Neural progenitor cell (in vitro differentiated cells): ENCODE data around the gene WDR27. TPM values are rescaled to one million over a fixed set of nuclear protein-coding genes. Genes with fewer than 3 reads are reported as not detected.
A peak's percentile ranks its signal among the peaks of the same experiment; 100 is the strongest.
"Not testable (repeated sequence)": the region's sequence is repeated elsewhere in the genome, so short reads cannot be mapped to it uniquely, and the experiment has no call there.

Experiments used
- DNase-seq: peaks from one replicate; pipeline ENCODE4 v3.0.0-alpha.2; 2016; ENCODE audit warnings: low spot score
- H2AFZ ChIP-seq: fragments of 200-600 bp; sonication (generic); replicated peaks from 2 replicates; pipeline ENCODE4 v1.6.1; 2016; ENCODE audit warnings: antibody characterized with exemption
- H3F3A ChIP-seq: fragments of 200-600 bp; sonication (generic); 2 replicates; pipeline ENCODE4 v1.6.1; 2016; ENCODE audit warnings: antibody characterized with exemption, low read depth
- H3K27ac ChIP-seq: fragments of 200-600 bp; sonication (generic); 2 replicates; pipeline ENCODE4 v1.5.1; 2016; ENCODE audit warnings: mild to moderate bottlenecking
- H3K27me3 ChIP-seq: fragments of 200-600 bp; sonication (generic); 2 replicates; pipeline ENCODE4 v1.6.1; 2016; ENCODE audit warnings: mild to moderate bottlenecking, moderate library complexity
- H3K36me3 ChIP-seq: fragments of 200-600 bp; sonication (generic); 2 replicates; pipeline ENCODE4 v1.5.1; 2016
- H3K4me1 ChIP-seq: fragments of 200-600 bp; sonication (generic); 2 replicates; pipeline ENCODE4 v1.6.1; 2016; ENCODE audit warnings: mixed run types
- H3K4me2 ChIP-seq: fragments of 200-600 bp; sonication (generic); 2 replicates; pipeline ENCODE4 v1.6.1; 2016
- H3K4me3 ChIP-seq: fragments of 200-600 bp; sonication (generic); 2 replicates; pipeline ENCODE4 v1.5.1; 2016
- H3K79me2 ChIP-seq: fragments of 200-600 bp; sonication (generic); 2 replicates; pipeline ENCODE4 v1.6.1; 2016; ENCODE audit warnings: low read depth
- H3K9ac ChIP-seq: fragments of 200-600 bp; sonication (generic); 2 replicates; pipeline ENCODE4 v1.6.1; 2016
- H3K9me3 ChIP-seq: fragments of 200-600 bp; sonication (generic); 2 replicates; pipeline ENCODE4 v1.5.1; 2016; ENCODE audit warnings: low read depth
- H4K20me1 ChIP-seq: fragments of 200-600 bp; sonication (generic); 2 replicates; pipeline ENCODE4 v1.6.1; 2016; ENCODE audit warnings: low read depth
- H3K27ac Mint-ChIP-seq: 3 replicates; pipeline ENCODE4 v1.8.0; 2021; ENCODE audit warnings: mixed read lengths
- H3K27me3 Mint-ChIP-seq: 2 replicates; pipeline ENCODE4 v1.8.0; 2022; ENCODE audit warnings: low read depth, mild to moderate bottlenecking, inconsistent platforms, moderate library complexity, mixed read lengths; ENCODE audit not compliant: insufficient read depth
- H3K36me3 Mint-ChIP-seq: 3 replicates; pipeline ENCODE4 v1.8.0; 2021; ENCODE audit warnings: mixed read lengths
- H3K4me1 Mint-ChIP-seq: 3 replicates; pipeline ENCODE4 v1.8.0; 2021; ENCODE audit warnings: mixed read lengths
- H3K4me3 Mint-ChIP-seq: 3 replicates; pipeline ENCODE4 v1.8.0; 2021; ENCODE audit warnings: mild to moderate bottlenecking, moderate library complexity, mixed read lengths
- H3K9me3 Mint-ChIP-seq: 3 replicates; pipeline ENCODE4 v1.8.0; 2020; ENCODE audit warnings: mixed read lengths
- CTCF ChIP-seq: fragments of 200-600 bp; sonication (generic); IDR thresholded peaks from 2 replicates; pipeline ENCODE4 v1.5.1; 2017; ENCODE audit warnings: antibody characterized with exemption, mild to moderate bottlenecking
- EZH2 ChIP-seq: fragments of 200-600 bp; sonication (generic); IDR thresholded peaks from 2 replicates; pipeline ENCODE4 v1.6.1; 2017; ENCODE audit warnings: antibody characterized with exemption, mild to moderate bottlenecking, moderate library complexity
- EZH2phosphoT487 ChIP-seq: fragments of 200-600 bp; sonication (generic); IDR thresholded peaks from 2 replicates; pipeline ENCODE4 v1.6.1; 2017; ENCODE audit warnings: antibody characterized with exemption
- total RNA-seq: library from RNA; depleted of rRNA; stranded (reverse); fragments of >200 nt; gene quantifications from 2 replicates; pipeline ENCODE4 v1.2.3, GENCODE V29; 2015; ENCODE audit warnings: low replicate concordance

WDR27 gene
- total RNA-seq, 1 donor from 2014 or later = 69.0 TPM

- Histone ChIP-seq H3K27ac (no peak overlapping the region), H3K36me3 (no peaks in the 10 kb centered on the region), H3F3A (peaks cover 25% of the 10 kb centered on the region), H3K27me3 (no peaks in the 10 kb centered on the region), H3K4me3 (no peak overlapping the region), H3K79me2 (no peaks in the 10 kb centered on the region), H3K9ac (no peak overlapping the region), H3K9me3 (no peaks in the 10 kb centered on the region), H2AFZ (no peak overlapping the region), H4K20me1 (no peaks in the 10 kb centered on the region), H3K4me2 (no peak overlapping the region), H3K4me1 (peaks cover 20% of the 10 kb centered on the region)
- peaks cover 3% of the 10 kb centered on the region for H3K27me3 Mint-ChIP-seq
- peaks cover 25% of the 10 kb centered on the region for H3K36me3 Mint-ChIP-seq
- peaks cover 8% of the 10 kb centered on the region for H3K9me3 Mint-ChIP-seq
- TF ChIP-seq CTCF (no peak), EZH2 (no peak), EZH2phosphoT487 (no peak)
- peaks cover 33% of the 10 kb centered on the region for H3K4me1 Mint-ChIP-seq
- H3K4me3 Mint-ChIP-seq = no peak overlapping the region
- DNase-seq = no peak
- H3K27ac Mint-ChIP-seq = peak overlapping the region; percentile 23
Measured at GRCh38 chr6:169617562-169617961, 84.3 kb downstream of the WDR27 start.

GRCh38 chr6:169608609-169609008 lies 93.2 kb downstream of the WDR27 start:
- not testable (repeated sequence) for H3K4me1 ChIP-seq, H3K27me3 Mint-ChIP-seq

GRCh38 chr6:169604076-169604475 lies 97.8 kb downstream of the WDR27 start:
- Histone ChIP-seq H3K9ac (no peak overlapping the region), H3K36me3 (peaks cover 5% of the 10 kb centered on the region), H3F3A (no peaks in the 10 kb centered on the region), H2AFZ (no peak overlapping the region), H3K27ac (no peak overlapping the region), H3K9me3 (no peaks in the 10 kb centered on the region), H4K20me1 (no peaks in the 10 kb centered on the region), H3K27me3 (no peaks in the 10 kb centered on the region), H3K4me2 (no peak overlapping the region), H3K4me1 (no peaks in the 10 kb centered on the region), H3K4me3 (no peak overlapping the region), H3K79me2 (no peaks in the 10 kb centered on the region)
- Mint-ChIP-seq H3K4me1 (no peaks in the 10 kb centered on the region), H3K27ac (no peak overlapping the region), H3K27me3 (peaks cover 4% of the 10 kb centered on the region), H3K4me3 (no peak overlapping the region), H3K9me3 (peaks cover 13% of the 10 kb centered on the region), H3K36me3 (peaks cover 35% of the 10 kb centered on the region)
- TF ChIP-seq EZH2 (no peak), EZH2phosphoT487 (no peak)
- no peak for DNase-seq

More at GRCh38 chr6:169608609-169609008, 93.2 kb downstream of the WDR27 start:
- not testable (repeated sequence) for H4K20me1 ChIP-seq, H3F3A ChIP-seq, H3K27me3 ChIP-seq, H3K79me2 ChIP-seq, H2AFZ ChIP-seq, H3K27ac ChIP-seq, DNase-seq, H3K9me3 Mint-ChIP-seq, H3K9me3 ChIP-seq, H3K9ac ChIP-seq, H3K4me3 ChIP-seq, H3K27ac Mint-ChIP-seq, H3K36me3 ChIP-seq, H3K4me3 Mint-ChIP-seq, H3K4me2 ChIP-seq, H3K4me1 Mint-ChIP-seq
- H3K36me3 Mint-ChIP-seq = peaks cover 21% of the 10 kb centered on the region

GRCh38 chr6:169601129-169601528 lies 100.7 kb downstream of the WDR27 start:
- H2AFZ ChIP-seq, H3K27ac Mint-ChIP-seq, H3K4me3 Mint-ChIP-seq, H3F3A ChIP-seq, H3K4me1 ChIP-seq, H3K79me2 ChIP-seq, H4K20me1 ChIP-seq, H3K4me3 ChIP-seq, H3K27me3 ChIP-seq, H3K4me1 Mint-ChIP-seq, H3K27ac ChIP-seq, H3K36me3 ChIP-seq, H3K4me2 ChIP-seq, H3K9ac ChIP-seq, H3K9me3 ChIP-seq, H3K27me3 Mint-ChIP-seq, DNase-seq: not testable (repeated sequence)
- Mint-ChIP-seq H3K36me3 (peaks cover 39% of the 10 kb centered on the region), H3K9me3 (peaks cover 13% of the 10 kb centered on the region)

GRCh38 chr6:169592558-169592957 lies 109.3 kb downstream of the WDR27 start:
- Histone ChIP-seq H3K9me3 (no peaks in the 10 kb centered on the region), H3K27ac (no peak overlapping the region), H3K4me3 (no peak overlapping the region), H4K20me1 (no peaks in the 10 kb centered on the region), H3F3A (no peaks in the 10 kb centered on the region), H3K79me2 (no peaks in the 10 kb centered on the region), H3K27me3 (no peaks in the 10 kb centered on the region), H3K4me2 (no peak overlapping the region), H3K36me3 (no peaks in the 10 kb centered on the region), H2AFZ (no peak overlapping the region), H3K4me1 (no peaks in the 10 kb centered on the region), H3K9ac (no peak overlapping the region)
- no peak for DNase-seq
- no peak overlapping the region for H3K4me3 Mint-ChIP-seq
- no peaks in the 10 kb centered on the region for H3K27me3 Mint-ChIP-seq
- H3K36me3 Mint-ChIP-seq = peaks cover 10% of the 10 kb centered on the region
- H3K4me1 Mint-ChIP-seq = no peaks in the 10 kb centered on the region
- no peaks in the 10 kb centered on the region for H3K9me3 Mint-ChIP-seq
- TF ChIP-seq CTCF (no peak), EZH2 (no peak), EZH2phosphoT487 (no peak)
- no peak overlapping the region for H3K27ac Mint-ChIP-seq
